HG02885 (cell line): ENCODE results near the gene VPS35L.

Experiments used
- ATAC-seq: cut with Tn5 transposase; IDR thresholded peaks from one replicate; pipeline ENCODE4 v1.9.1; 2021; ENCODE audit warnings: mild to moderate bottlenecking; ENCODE audit not compliant: unreplicated experiment, poor library complexity

The VPS35L gene

DNA sequence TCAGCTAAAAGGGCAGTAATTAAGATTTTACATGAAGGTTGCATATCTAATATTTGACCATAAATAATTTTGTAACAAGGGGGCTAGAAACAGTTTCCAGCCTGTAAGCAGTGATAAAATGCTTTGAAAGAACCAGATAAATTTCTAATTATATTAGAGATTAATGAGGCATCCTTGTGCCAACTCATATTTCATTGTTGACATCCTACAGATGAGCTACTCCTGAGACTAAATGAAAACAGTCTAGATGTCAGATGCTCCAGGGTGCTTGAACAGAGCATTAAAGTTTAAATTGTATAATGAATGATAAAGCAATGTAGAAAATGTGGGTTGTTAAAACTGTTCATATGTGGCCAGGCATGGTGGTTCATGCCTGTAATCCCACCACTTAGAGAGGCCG is 185.9 kb downstream of the VPS35L start:
- no peak for ATAC-seq

DNA sequence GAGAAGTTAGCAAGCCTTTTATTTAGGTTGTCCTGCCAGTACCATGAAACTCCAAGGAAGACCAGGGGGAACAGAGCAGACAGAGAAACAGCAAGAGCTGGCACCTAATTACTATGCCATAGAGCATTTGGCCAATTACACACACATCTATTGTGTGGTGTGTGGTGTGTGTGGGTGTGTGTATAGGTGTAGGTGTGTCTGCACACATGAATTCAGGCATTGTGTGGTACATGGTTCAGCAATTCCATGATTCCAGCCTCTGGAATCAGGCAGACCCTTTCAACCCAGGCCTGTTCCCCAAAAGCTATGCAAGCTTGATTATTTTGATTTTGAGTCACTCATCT is 188.3 kb downstream of the VPS35L start:
- no peak for ATAC-seq

DNA sequence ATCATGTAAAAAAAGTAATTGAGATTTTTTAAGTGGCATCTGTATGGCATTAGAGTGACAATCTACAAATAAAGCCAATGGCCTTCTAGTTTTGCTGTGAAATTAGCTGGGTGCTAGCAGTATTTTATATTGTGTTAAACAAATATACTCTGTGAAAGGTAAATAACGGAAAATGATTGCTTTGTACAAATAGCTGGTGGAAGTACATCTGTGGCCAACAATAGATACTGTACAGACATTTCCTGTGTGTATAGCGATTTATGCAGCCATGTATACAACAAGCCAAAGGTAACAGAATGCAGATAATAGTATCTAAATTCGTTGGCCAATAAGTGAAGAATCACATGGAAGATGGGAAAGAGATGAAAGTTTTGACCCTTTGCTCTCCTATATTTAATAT is 189.2 kb downstream of the VPS35L start:
- no peak for ATAC-seq

DNA sequence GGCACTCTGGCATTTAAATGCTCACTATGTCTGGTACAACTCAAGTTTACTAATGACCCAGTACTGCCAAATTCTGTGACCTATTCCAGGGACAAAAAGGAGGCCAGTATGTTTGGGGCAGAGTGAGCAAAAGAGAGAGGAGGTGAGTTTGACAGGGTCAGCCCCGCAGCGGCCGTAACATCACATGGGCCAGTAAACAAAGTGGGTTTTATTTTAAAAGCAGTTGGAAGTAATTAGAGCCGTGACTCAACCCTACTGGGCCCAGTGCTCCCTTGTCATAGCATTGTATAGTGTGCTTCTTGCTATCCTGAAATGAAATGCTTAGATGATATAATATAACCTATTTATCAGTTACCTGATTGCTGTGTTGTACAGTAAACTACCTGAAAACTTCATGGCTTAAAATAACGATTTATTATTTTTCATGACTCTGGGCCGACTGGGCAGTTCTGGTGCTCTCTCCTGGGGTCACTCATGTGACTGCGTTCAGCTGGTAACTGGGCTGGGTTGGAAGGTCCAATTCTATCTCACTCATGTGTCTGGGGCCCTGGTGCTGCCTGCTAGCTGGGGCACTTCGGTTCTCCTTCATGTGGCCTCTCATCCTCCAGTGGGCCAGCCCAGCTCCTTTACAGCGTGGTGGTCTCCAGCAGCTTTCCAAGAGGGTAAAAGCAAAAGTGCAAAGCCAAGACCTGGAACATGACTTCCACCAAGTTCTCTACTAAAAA is 189.9 kb downstream of the VPS35L start:
- no peak for ATAC-seq

DNA sequence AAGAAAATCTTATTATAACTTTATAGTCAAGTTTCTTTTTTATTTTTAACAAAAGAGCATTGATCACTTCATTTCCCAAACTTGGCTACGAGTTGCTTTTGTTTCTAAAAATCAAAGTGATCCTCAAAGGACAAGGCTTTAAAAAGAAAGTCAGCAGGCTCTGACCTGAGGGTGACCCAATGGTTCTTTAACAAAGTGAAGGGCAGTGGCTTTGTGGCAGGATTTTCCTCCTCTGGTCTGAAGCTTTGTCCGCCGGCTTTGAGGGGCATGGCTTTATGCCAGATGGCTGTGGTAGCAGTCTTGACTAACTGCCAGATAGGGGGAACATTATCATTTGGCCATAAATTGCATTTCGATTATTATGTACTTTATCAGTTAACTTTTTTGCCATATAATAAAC is 191.1 kb downstream of the VPS35L start:
- ATAC-seq: no peak

DNA sequence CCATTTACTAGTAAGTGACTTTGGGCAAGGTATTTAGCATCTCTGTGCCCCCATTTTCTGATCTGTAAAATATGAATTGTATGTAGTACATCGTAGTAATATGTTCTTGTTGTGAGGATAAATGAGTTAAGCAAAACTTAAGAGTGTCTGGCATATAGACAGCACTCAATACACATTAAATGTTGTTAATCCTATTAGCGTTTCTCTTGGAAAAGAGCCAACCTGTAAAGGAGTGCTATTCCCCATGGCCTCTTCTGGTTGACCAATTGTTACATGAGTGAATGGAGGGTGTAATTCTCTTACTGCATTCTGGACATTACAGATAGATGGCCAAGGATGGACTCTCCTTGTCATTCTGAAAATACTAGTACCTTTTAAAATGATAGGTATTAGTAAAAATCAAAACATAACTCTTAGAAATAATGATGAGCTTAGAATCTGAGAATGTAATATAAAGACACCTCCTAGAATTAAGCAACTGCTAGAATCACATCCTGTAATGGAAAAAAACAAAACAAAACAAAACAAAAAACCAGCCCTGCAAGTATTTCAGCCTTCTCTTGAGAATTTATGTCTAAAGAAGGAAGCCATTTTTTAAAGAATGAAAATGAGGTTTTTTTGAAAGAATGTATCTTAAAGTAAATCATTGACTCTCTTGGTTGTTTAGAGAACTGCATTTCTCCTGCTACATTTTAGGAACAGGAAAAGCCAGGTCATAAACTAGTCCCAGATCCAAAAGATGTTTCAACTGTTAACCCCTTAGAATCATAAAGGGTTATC is 193.1 kb downstream of the VPS35L start:
- ATAC-seq: no peak

DNA sequence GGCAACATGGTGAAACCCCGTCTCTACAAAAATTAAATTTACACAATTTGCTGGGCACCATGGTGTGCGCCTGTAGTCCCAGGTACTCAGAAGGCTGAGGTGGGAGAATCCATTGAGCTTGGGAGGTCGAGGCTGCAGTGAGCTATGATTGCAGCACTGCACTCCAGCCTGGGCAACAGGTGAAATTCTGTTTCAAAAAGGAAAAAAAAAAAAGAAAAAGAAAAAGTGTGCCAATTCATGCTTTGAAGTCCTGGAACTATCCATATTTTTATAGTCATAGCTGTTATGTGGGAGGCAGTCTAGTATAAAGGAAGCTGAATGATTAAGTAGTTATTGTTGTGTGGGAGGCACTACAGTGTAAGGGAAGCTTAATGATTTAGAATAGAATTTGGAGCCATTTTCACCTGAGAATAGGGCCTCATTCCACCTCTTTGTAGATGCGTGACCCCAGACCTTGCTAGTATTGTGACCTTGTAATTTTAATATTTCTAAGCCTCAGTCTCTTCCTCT is 194.1 kb downstream of the VPS35L start:
- no peak for ATAC-seq
